Measurements from ENCODE around the gene TRMT13.

- TF ChIP-seq CTCF (IDR thresholded peaks at IDR 0.05) (no peak), POLR2A (IDR thresholded peaks at IDR 0.05) (no peak)
These were observed 19.3 kb downstream of the TRMT13 start for GRCh38 chr1:100152271-100152670.
